Fibroblast of lung (primary cell): ENCODE measurements around the gene ACAT2. TPM values are rescaled to one million over a fixed set of nuclear protein-coding genes. Genes with fewer than 3 reads are reported as not detected.
"Not testable (repeated sequence)": the region's sequence is repeated elsewhere in the genome, so short reads cannot be mapped to it uniquely, and the experiment has no call there.

Experiments used
- DNase-seq, 2 donors: peaks; one replicate each; pipeline versions ENCODE4 v3.0.0 to v3.0.0-alpha.2; 2010; ENCODE audit warnings: low read depth in 2 of 2
- H2AFZ ChIP-seq: 2 replicates; pipeline ENCODE4 v1.5.1; 2012; ENCODE audit warnings: low read length, control low read depth, inconsistent platforms
- H3K27ac ChIP-seq: 2 replicates; pipeline ENCODE4 v1.5.1; 2011; ENCODE audit warnings: low read length, control low read depth; ENCODE audit not compliant: insufficient read depth
- H3K27me3 ChIP-seq: 2 replicates; pipeline ENCODE4 v1.5.1; 2011; ENCODE audit warnings: mild to moderate bottlenecking, low read length; ENCODE audit not compliant: control insufficient read depth, insufficient read depth
- H3K36me3 ChIP-seq: 2 replicates; pipeline ENCODE4 v1.5.1; 2011; ENCODE audit warnings: low read length; ENCODE audit not compliant: control insufficient read depth, insufficient read depth
- H3K4me1 ChIP-seq: 2 replicates; pipeline ENCODE4 v1.5.1; 2011; ENCODE audit warnings: low read length; ENCODE audit not compliant: control insufficient read depth, insufficient read depth; ENCODE audit errors: extremely low read depth
- H3K4me2 ChIP-seq: 2 replicates; pipeline ENCODE4 v1.5.1; 2011; ENCODE audit warnings: low read length, control low read depth; ENCODE audit not compliant: insufficient read depth; ENCODE audit errors: extremely low read depth
- H3K4me3 ChIP-seq, 4 experiments: fragments of 200-600 bp in 1 of 4; sonication (generic) in 1 of 4; replicated peaks in 1 of 4; 2 replicates each; pipeline ENCODE4 v1.5.1; 2011 to 2016; ENCODE audit warnings: low read length in 4 of 4, low read depth in 3 of 4, mild to moderate bottlenecking in 3 of 4, control low read depth in 2 of 4, inconsistent platforms in 1 of 4, mixed read lengths in 1 of 4; ENCODE audit not compliant: insufficient read depth in 1 of 4; ENCODE audit errors: control extremely low read depth in 1 of 4
- H3K79me2 ChIP-seq: 2 replicates; pipeline ENCODE4 v1.5.1; 2012; ENCODE audit warnings: mild to moderate bottlenecking, low read length, inconsistent platforms; ENCODE audit not compliant: control insufficient read depth, insufficient read depth
- H3K9ac ChIP-seq: 2 replicates; pipeline ENCODE4 v1.5.1; 2011; ENCODE audit warnings: mild to moderate bottlenecking, low read length, control low read depth; ENCODE audit not compliant: insufficient read depth
- H3K9me3 ChIP-seq: 2 replicates; pipeline ENCODE4 v1.5.1; 2012; ENCODE audit warnings: low read depth, low read length; ENCODE audit not compliant: control insufficient read depth, insufficient read depth
- H4K20me1 ChIP-seq: 2 replicates; pipeline ENCODE4 v1.5.1; 2011; ENCODE audit warnings: low read length; ENCODE audit not compliant: control insufficient read depth, insufficient read depth; ENCODE audit errors: extremely low read depth
- EZH2 ChIP-seq: IDR thresholded peaks from 2 replicates; pipeline ENCODE4 v1.5.1; 2012; ENCODE audit warnings: low read length, control low read depth, mild to moderate bottlenecking; ENCODE audit errors: missing control alignments
- polyA plus RNA-seq, 2 donors: library from polyadenylated mRNA; depleted of rRNA in 1 of 2; stranded (reverse) in 1 of 2; unstranded in 1 of 2; fragments of >200 nt; gene quantifications; 2 replicates each; pipeline ENCODE4 v1.2.1, GENCODE V29; 2011 to 2012; ENCODE audit warnings: missing spikeins in 1 of 2
- total RNA-seq: library from RNA; depleted of rRNA; stranded (reverse); fragments of >200 nt; gene quantifications from 2 replicates; pipeline ENCODE4 v1.2.1, GENCODE V29; 2014
- TF ChIP-seq, protein P1 (sequence below), 2 donors: IDR thresholded peaks in 1 of 2; conservative IDR thresholded peaks in 1 of 2; 1 replicate in 1 of 2; 2 replicates in 1 of 2; pipeline ENCODE4 v1.5.1; 2011 to 2012; ENCODE audit warnings: low read length in 2 of 2, control low read depth in 1 of 2, inconsistent platforms in 1 of 2, low read depth in 1 of 2, mild to moderate bottlenecking in 1 of 2

Gene ACAT2
- total and polyA plus RNA-seq, 2 donors (not counting 1 experiment from before 2014, with no cell fraction given), result 108 to 121 TPM

DNA sequence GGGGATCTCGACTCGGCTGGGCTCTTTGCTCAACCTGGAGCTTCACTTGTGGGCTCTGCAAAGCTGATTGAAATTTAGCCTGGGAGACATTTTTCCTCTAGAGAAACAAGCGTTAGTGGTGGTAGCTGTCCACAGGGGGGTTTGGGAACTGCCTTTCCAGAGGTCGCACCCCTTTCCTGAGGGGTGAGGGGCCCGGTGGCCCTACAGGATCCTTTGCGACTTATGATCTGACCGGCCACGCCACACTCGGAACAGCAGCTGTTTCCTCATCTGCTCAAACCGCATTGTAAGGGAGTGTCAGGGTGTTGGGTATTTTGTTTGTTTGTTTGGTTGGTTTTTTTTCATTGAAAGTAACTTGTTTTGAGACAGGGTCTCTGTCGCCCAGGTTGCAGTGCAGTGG is 59.3 kb downstream of the ACAT2 start:
- Histone ChIP-seq H3K9me3 (no peaks in the 10 kb centered on the region), H3K4me2 (no peak overlapping the region), H3K4me1 (no peaks in the 10 kb centered on the region), H3K4me3 (no peak overlapping the region), H3K9ac (no peak overlapping the region), H3K27me3 (peaks cover 14% of the 10 kb centered on the region), H4K20me1 (no peaks in the 10 kb centered on the region), H3K27ac (no peak overlapping the region), H3K79me2 (no peaks in the 10 kb centered on the region), H2AFZ (no peak overlapping the region), H3K36me3 (no peaks in the 10 kb centered on the region)
- TF ChIP-seq, protein P1, sequence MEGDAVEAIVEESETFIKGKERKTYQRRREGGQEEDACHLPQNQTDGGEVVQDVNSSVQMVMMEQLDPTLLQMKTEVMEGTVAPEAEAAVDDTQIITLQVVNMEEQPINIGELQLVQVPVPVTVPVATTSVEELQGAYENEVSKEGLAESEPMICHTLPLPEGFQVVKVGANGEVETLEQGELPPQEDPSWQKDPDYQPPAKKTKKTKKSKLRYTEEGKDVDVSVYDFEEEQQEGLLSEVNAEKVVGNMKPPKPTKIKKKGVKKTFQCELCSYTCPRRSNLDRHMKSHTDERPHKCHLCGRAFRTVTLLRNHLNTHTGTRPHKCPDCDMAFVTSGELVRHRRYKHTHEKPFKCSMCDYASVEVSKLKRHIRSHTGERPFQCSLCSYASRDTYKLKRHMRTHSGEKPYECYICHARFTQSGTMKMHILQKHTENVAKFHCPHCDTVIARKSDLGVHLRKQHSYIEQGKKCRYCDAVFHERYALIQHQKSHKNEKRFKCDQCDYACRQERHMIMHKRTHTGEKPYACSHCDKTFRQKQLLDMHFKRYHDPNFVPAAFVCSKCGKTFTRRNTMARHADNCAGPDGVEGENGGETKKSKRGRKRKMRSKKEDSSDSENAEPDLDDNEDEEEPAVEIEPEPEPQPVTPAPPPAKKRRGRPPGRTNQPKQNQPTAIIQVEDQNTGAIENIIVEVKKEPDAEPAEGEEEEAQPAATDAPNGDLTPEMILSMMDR (conservative IDR thresholded peaks at IDR 0.05 in 1 of 2, IDR thresholded peaks at IDR 0.05 in 1 of 2; ENCODE audit: low read depth in 1 of 2, low read length in 2 of 2), result no peak
- no peak for TF ChIP-seq EZH2
- no peak for DNase-seq

DNA sequence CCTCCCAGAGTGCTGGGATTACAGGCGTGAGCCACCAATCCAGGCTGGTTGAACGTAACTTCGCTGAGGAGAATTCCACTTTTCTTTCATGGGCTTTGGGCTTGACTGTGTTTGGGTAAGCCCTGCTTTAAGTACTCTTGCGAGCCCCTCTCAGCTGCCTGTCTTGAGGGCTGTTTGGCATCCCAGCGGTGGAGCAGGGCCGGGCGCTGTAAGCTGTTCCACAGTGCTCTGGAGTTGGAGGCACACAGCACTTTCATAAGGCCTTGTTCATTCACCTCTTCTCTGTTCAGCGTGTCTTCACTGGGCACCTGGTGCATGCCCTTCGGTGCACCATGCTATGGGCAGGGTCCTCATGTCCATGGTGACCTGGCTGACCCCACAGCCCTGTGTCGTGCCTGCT is 59.9 kb downstream of the ACAT2 start:
- H3K27me3 ChIP-seq, result peaks cover 14% of the 10 kb centered on the region

DNA sequence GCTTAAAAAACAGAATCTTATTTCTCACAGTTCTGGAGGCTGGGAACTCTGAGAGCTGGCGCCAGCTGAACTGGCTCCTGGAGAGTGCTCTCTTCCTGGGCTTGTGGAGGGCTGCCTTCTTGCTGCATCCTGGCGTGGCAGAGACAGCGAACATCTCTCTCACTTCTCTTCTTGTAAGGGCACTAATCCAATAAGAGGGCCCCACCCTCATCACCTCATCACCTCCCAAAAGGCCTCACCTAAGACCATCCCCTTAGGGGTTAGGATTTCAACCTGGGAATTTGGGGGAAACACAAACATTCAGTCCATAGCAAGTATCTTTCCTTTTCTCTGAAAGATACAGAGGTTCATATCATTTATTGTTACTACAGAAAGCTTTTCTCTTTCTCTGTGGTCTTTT is 62.1 kb downstream of the ACAT2 start:
- no peak overlapping the region for H3K4me3 ChIP-seq
- H3K9ac ChIP-seq, result no peak overlapping the region
- TF ChIP-seq, protein P1 (conservative IDR thresholded peaks at IDR 0.05 in 1 of 2, IDR thresholded peaks at IDR 0.05 in 1 of 2; ENCODE audit: low read depth in 1 of 2, low read length in 2 of 2), result no peak
- TF ChIP-seq EZH2, result no peak
- H4K20me1 ChIP-seq, result no peaks in the 10 kb centered on the region
- H3K36me3 ChIP-seq, result no peaks in the 10 kb centered on the region
- H3K27ac ChIP-seq, result no peak overlapping the region
- no peak overlapping the region for H2AFZ ChIP-seq
- no peak for DNase-seq
- H3K4me2 ChIP-seq, result no peak overlapping the region
- H3K27me3 ChIP-seq, result peaks cover 14% of the 10 kb centered on the region
- no peaks in the 10 kb centered on the region for H3K9me3 ChIP-seq
- H3K4me1 ChIP-seq, result no peaks in the 10 kb centered on the region
- H3K79me2 ChIP-seq, result no peaks in the 10 kb centered on the region

More for the DNA sequence above, 59.9 kb downstream of the ACAT2 start:
- no peaks in the 10 kb centered on the region for H4K20me1 ChIP-seq
- H3K27ac ChIP-seq, result no peak overlapping the region
- H3K9ac ChIP-seq, result no peak overlapping the region
- no peak overlapping the region for H3K4me3 ChIP-seq
- H3K9me3 ChIP-seq, result no peaks in the 10 kb centered on the region
- TF ChIP-seq, protein P1 (conservative IDR thresholded peaks at IDR 0.05 in 1 of 2, IDR thresholded peaks at IDR 0.05 in 1 of 2; ENCODE audit: low read depth in 1 of 2, low read length in 2 of 2), result no peak
- TF ChIP-seq EZH2, result no peak
- DNase-seq, result no peak
- H2AFZ ChIP-seq, result no peak overlapping the region
- no peaks in the 10 kb centered on the region for H3K4me1 ChIP-seq
- H3K36me3 ChIP-seq, result no peaks in the 10 kb centered on the region
- H3K79me2 ChIP-seq, result no peaks in the 10 kb centered on the region
- no peak overlapping the region for H3K4me2 ChIP-seq

DNA sequence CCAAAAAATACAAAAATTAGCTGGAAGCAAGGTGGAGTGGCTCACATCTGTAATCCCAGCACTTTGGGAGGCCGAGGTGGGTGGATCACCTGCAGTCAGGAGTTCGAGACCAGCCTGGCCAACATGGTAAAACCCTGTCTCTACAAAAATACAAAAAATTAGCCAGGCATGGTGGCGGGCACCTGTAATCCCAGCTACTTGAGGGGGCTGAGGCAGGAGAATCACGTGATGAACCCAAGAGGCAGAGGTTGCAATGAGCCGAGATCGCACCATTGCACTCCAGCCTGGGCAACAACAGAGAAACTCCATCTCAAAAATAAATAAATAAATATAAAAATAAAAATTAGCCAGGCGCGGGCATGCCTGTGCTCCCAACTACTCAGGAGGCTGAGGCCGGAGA is 62.8 kb downstream of the ACAT2 start:
- H3K79me2 ChIP-seq, H3K4me3 ChIP-seq: not testable (repeated sequence)

More for the DNA sequence above, 62.8 kb downstream of the ACAT2 start:
- not testable (repeated sequence) for H3K9me3 ChIP-seq, H3K9ac ChIP-seq, H2AFZ ChIP-seq, H3K36me3 ChIP-seq, H3K4me2 ChIP-seq, H4K20me1 ChIP-seq, DNase-seq, H3K4me1 ChIP-seq, H3K27me3 ChIP-seq, H3K27ac ChIP-seq
